ENCODE results near the gene CDC25C.

DNA sequence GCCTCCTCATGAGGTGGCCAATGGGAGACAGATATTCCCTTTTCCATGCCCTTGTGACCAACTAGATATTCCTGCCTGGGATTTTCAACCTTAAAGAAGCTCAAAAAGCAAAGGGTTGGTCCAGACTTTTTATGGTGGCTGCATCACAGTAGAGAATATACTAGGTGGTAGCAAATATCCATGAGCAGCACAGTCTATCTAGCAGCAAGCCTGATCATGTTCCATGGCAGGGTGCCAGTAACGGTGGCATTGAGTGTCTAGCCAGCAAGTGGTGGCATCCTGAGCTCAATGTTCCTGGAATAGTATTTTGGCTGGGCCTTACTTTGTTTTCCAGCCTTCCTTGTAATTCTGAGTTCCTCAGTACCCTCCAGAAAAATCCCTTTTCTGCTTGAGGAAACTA is 25.8 kb downstream of the CDC25C start:
- no peak for TF ChIP-seq MTA3 (IDR thresholded peaks at IDR 0.05; ENCODE audit: borderline replicate concordance)
- no peak for TF ChIP-seq EP300 (IDR thresholded peaks at IDR 0.05; ENCODE audit: low read length)
- no peak for TF ChIP-seq SMARCA4 (IDR thresholded peaks at IDR 0.05)
- no peak for TF ChIP-seq NEUROD1 (IDR thresholded peaks at IDR 0.05; ENCODE audit: borderline replicate concordance, low read depth, low read length, partially characterized antibody)
- TF ChIP-seq BRCA1 (IDR thresholded peaks at IDR 0.05): no peak
- no peak for TF ChIP-seq BRCA1 (CRISPR knock-in tag; IDR thresholded peaks at IDR 0.05)
- TF ChIP-seq POLR2A (conservative IDR thresholded peaks at IDR 0.05): no peak
- no peak for TF ChIP-seq ZZZ3 (IDR thresholded peaks at IDR 0.05)
- no peak for TF ChIP-seq ZNF277 (CRISPR knock-in tag; IDR thresholded peaks at IDR 0.05; ENCODE audit: borderline replicate concordance)
- TF ChIP-seq POLR2AphosphoS5 (IDR thresholded peaks at IDR 0.05; ENCODE audit: control insufficient read depth, insufficient read depth, low read depth, low read length): no peak
- TF ChIP-seq EHMT2 (IDR thresholded peaks at IDR 0.05): no peak
- no peak for TF ChIP-seq RNF2 (IDR thresholded peaks at IDR 0.05)
- no peak for TF ChIP-seq JUN (IDR thresholded peaks at IDR 0.05; ENCODE audit: borderline replicate concordance, low read depth, low read length)
- no peak for TF ChIP-seq JUN (CRISPR knock-in tag; IDR thresholded peaks at IDR 0.05; ENCODE audit: borderline replicate concordance)
- peak; percentile 91 for TF ChIP-seq NFIC (IDR thresholded peaks at IDR 0.05)

All from K562 (cell line).